Heart left ventricle (tissue), 13 donors: ENCODE data around the gene TRIOBP.

ENCODE experiments used
- POLR2A ChIP-seq, 2 donors: fragments of 450-650 bp; IDR thresholded peaks; one replicate each; pipeline ENCODE4 v1.6.1; 2017; ENCODE audit warnings: antibody characterized with exemption in 2 of 2, mild to moderate bottlenecking in 2 of 2, moderate library complexity in 2 of 2
- TF ChIP-seq, protein P1 (sequence below), 12 donors: fragments of 200-600 bp; sonication (generic) in 4 of 12; IDR thresholded peaks; one replicate each; pipeline versions ENCODE4 v1.5.0 to v1.8.0; 2018 to 2022; ENCODE audit warnings: antibody characterized with exemption in 12 of 12, mild to moderate bottlenecking in 5 of 12
- donor health status: ischemic (EF 13 %, LVEDD 7.1; RV severe dilation, severe dysfunction).
- donor health status: DM: no; HTN: yes; CAD: no.
- donor health status: DM: no; HTN: no; CAD: no.
- donor health status: ischemic (EF 25% LVEDD 6.9; RV normal size, moderate dysfunction).
- donor health status: ischemic (EF 25% LVEDD 5.7; RV mildly dilated, moderate dysfunction).
- donor health status: ischemic (EF 35%, LVEDD 5.7; RV mildly dilated, moderate dysfunction).
- donor health status: nonischemic (EF 11% LVEDD 7.7; RV severe dilation, severe dysfunction).
- donor health status: DM: yes; HTN: yes; CAD: no.
- donor health status: PGD.
- donor health status: ischemic (EF 29% LVEDD 5.4; RV normal size, mild dysfunction).
- donor health status: nonischemic (EF 23%, LVEDD 6.1; RV moderate dilation, normal function).

DNA sequence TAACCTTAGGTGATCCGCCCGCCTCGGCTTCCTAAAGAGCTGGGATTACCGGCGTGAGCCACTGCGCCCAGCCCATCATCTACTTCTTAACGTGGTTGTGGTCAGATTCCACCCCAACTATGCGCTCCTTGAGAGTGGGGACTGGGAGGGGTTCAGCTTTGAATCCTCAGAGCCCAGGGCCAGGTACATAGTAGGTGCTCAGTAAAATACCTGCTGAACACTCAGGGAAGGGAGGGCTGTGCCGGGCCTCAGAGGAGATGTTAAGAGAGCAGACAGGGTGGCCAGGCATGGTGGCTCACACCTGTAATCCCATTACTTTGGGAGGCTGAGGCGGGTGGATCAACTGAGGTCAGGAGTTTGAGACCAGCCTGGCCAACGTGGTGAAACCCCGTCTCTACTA, 22.6 kb upstream of the TRIOBP start:
- TF ChIP-seq, protein P1, sequence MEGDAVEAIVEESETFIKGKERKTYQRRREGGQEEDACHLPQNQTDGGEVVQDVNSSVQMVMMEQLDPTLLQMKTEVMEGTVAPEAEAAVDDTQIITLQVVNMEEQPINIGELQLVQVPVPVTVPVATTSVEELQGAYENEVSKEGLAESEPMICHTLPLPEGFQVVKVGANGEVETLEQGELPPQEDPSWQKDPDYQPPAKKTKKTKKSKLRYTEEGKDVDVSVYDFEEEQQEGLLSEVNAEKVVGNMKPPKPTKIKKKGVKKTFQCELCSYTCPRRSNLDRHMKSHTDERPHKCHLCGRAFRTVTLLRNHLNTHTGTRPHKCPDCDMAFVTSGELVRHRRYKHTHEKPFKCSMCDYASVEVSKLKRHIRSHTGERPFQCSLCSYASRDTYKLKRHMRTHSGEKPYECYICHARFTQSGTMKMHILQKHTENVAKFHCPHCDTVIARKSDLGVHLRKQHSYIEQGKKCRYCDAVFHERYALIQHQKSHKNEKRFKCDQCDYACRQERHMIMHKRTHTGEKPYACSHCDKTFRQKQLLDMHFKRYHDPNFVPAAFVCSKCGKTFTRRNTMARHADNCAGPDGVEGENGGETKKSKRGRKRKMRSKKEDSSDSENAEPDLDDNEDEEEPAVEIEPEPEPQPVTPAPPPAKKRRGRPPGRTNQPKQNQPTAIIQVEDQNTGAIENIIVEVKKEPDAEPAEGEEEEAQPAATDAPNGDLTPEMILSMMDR (IDR thresholded peaks at IDR 0.05) = no peak
- no peak for TF ChIP-seq POLR2A (IDR thresholded peaks at IDR 0.05)
